HL-60/S4 treated with phorbol 12-myristate 13-acetate at 8.2 ng/mL for 4 days and 3 days (cell line): ENCODE results near the gene CHCHD6.

Experiments
- in situ Hi-C: fragments of 300-500 bp; cut with MboI; formaldehyde crosslinking; loops from 2 replicates; pipeline ENCODE4 v1.15.0; 2022; ENCODE audit warnings: low sequenced_read_pairs

The CHCHD6 gene

GRCh38 chr3:126811530-126811929, 107.5 kb downstream of the CHCHD6 start:
- in situ Hi-C loops, result no loop called here

- in situ Hi-C loops, result no loop called here
Measured at GRCh38 chr3:126816298-126816697, 112.3 kb downstream of the CHCHD6 start.

GRCh38 chr3:126816986-126817777, 113.1 kb downstream of the CHCHD6 start:
- in situ Hi-C loops, result no loop called here

- in situ Hi-C loops, result no loop called here
Measured at GRCh38 chr3:126817781-126818180, 113.7 kb downstream of the CHCHD6 start.

GRCh38 chr3:126818400-126819095, 114.5 kb downstream of the CHCHD6 start:
- in situ Hi-C loops, result no loop called here

- in situ Hi-C loops, result no loop called here
Measured at GRCh38 chr3:126826693-126827092, 122.7 kb downstream of the CHCHD6 start.

GRCh38 chr3:126827121-126827520, 123.1 kb downstream of the CHCHD6 start:
- in situ Hi-C loops, result no loop called here

GRCh38 chr3:126828306-126828705, 124.3 kb downstream of the CHCHD6 start:
- in situ Hi-C loops, result no loop called here

GRCh38 chr3:126832933-126833332, 128.9 kb downstream of the CHCHD6 start:
- in situ Hi-C loops, result no loop called here

GRCh38 chr3:126834596-126835471, 130.8 kb downstream of the CHCHD6 start:
- in situ Hi-C loops, result no loop called here

GRCh38 chr3:126835472-126836219, 131.6 kb downstream of the CHCHD6 start:
- in situ Hi-C loops, result no loop called here

- in situ Hi-C loops, result no loop called here
Measured at GRCh38 chr3:126836220-126836860, 132.3 kb downstream of the CHCHD6 start.

GRCh38 chr3:126837773-126838172, 133.7 kb downstream of the CHCHD6 start:
- in situ Hi-C loops, result no loop called here

GRCh38 chr3:126845920-126846715, 142.1 kb downstream of the CHCHD6 start:
- in situ Hi-C loops, result no loop called here

- in situ Hi-C loops, result no loop called here
Measured at GRCh38 chr3:126847061-126847460, 143.0 kb downstream of the CHCHD6 start.

- in situ Hi-C loops, result no loop called here
Measured at GRCh38 chr3:126848991-126849390, 145.0 kb downstream of the CHCHD6 start.

- in situ Hi-C loops, result no loop called here
Measured at GRCh38 chr3:126849768-126850167, 145.7 kb downstream of the CHCHD6 start.

- in situ Hi-C loops, result no loop called here
Measured at GRCh38 chr3:126850370-126851085, 146.5 kb downstream of the CHCHD6 start.

GRCh38 chr3:126851382-126851781, 147.3 kb downstream of the CHCHD6 start:
- in situ Hi-C loops, result no loop called here
